Measurements from ENCODE around the gene MSH5. TPM values are rescaled to one million over a fixed set of nuclear protein-coding genes. Genes with fewer than 3 reads are reported as not detected.

Gene MSH5
- total and polyA plus RNA-seq, 2 of the 13 experiments (the other 11 are each of a cell fraction or from before 2014, with no cell fraction given), result 10.2 to 38.7 TPM

GRCh38 chr6:31795616-31796298 is 56.0 kb downstream of the MSH5 start, which contains the start of gene VARS1 (continued):
- TF ChIP-seq ZBTB4 (CRISPR knock-in tag; IDR thresholded peaks at IDR 0.05; ENCODE audit: borderline replicate concordance) (no peak), NFATC3 (CRISPR knock-in tag; IDR thresholded peaks at IDR 0.05) (0 out of 2 replicates have a peak, but pooled peaks have one; percentile 75), ZSCAN9 (CRISPR knock-in tag; IDR thresholded peaks at IDR 0.05; ENCODE audit: borderline replicate concordance) (no peak), ZNF850 (CRISPR knock-in tag; conservative IDR thresholded peaks at IDR 0.05) (no peak; the same call in 1 of the 2 replicates), ZNF556 (CRISPR knock-in tag; IDR thresholded peaks at IDR 0.05; ENCODE audit: borderline replicate concordance) (no peak; the same call in 1 of the 2 replicates), ZUFSP (CRISPR knock-in tag; IDR thresholded peaks at IDR 0.05; ENCODE audit: borderline replicate concordance) (no peak), FOXK2 (IDR thresholded peaks at IDR 0.05) (no peak), TOE1 (CRISPR knock-in tag; IDR thresholded peaks at IDR 0.05) (peak; percentile 17; the same call in 1 of the 2 replicates), E2F5 (CRISPR knock-in tag; conservative IDR thresholded peaks at IDR 0.05) (no peak), MTERF4 (CRISPR knock-in tag; IDR thresholded peaks at IDR 0.05) (peak; percentile 64; the same call in 1 of the 2 replicates), MATR3 (CRISPR knock-in tag; IDR thresholded peaks at IDR 0.05) (no peak), ZSCAN25 (CRISPR knock-in tag; IDR thresholded peaks at IDR 0.05) (peak; percentile 78), GATAD2A (CRISPR knock-in tag; IDR thresholded peaks at IDR 0.05) (peak; percentile 34; the same call in 1 of the 2 replicates), KDM2A (CRISPR knock-in tag; IDR thresholded peaks at IDR 0.05; ENCODE audit: borderline replicate concordance, low read depth) (peak; percentile 71), IRF9 (CRISPR knock-in tag; IDR thresholded peaks at IDR 0.05; ENCODE audit: borderline replicate concordance) (no peak; the same call in 1 of the 2 replicates), ZNF772 (CRISPR knock-in tag; IDR thresholded peaks at IDR 0.05) (peak; percentile 42; the same call in 1 of the 2 replicates), NAIF1 (CRISPR knock-in tag; IDR thresholded peaks at IDR 0.05; ENCODE audit: borderline replicate concordance) (no peak), MTA1 (CRISPR knock-in tag; IDR thresholded peaks at IDR 0.05; ENCODE audit: borderline replicate concordance) (peak; percentile 92), ZNF549 (CRISPR knock-in tag; IDR thresholded peaks at IDR 0.05) (no peak), HINFP (CRISPR knock-in tag; IDR thresholded peaks at IDR 0.05; ENCODE audit: low read depth) (peak; percentile 87)

Data from HepG2 (cell line).